Ecto neural progenitor cell (in vitro differentiated cells): ENCODE measurements around the gene SNRNP70.
A peak's percentile ranks its signal among the peaks of the same experiment; 100 is the strongest.

Experiments
- DNase-seq: peaks from one replicate; pipeline ENCODE4 v3.0.0-alpha.2; 2018; ENCODE audit warnings: low spot score

SNRNP70 gene

GRCh38 chr19:49102303-49102702 lies 17.1 kb downstream of the SNRNP70 start:
- no peak for DNase-seq

DNA sequence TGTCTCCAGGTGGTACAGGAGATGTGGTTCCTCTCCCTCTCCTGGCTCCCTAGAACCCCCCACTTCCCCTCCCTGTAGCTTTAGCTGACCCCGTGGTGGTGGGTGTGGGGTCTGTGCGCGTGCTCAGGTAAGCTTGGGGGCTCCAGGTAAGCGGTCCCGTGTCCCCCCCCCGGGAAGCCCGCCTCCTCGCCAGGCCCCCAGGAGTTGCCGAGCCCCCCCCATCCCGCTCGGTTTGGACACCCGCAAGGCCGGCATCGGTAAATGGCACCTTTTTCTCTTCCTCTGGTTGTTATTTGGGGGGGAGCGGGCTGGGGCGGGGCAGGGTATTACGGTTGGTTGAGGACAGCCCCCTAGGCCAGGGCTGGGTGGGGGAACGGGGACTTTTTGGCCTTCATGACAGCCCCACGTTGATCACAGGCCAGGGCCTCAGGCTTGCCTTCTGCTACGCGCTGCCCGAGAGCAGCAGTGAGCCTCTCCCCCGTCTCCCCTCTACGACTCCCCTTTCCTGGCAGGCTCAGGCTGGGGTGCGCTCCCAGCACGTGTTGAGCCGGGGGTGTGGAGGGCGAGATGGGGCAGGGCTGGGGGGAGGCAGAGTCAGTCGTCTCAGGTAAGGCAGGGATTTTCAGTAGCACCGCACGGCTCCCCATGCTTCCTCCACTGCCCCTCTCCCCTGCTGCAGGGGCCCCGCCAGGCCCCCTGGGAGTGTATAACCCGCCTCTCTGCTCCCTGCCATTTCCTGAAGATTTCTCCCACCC lies 18.3 kb downstream of the SNRNP70 start:
- no peak for DNase-seq

- no peak for DNase-seq
These were observed 19.1 kb downstream of the SNRNP70 start for GRCh38 chr19:49104229-49104864.

- DNase-seq: peak; percentile 74
These were observed 21.4 kb downstream of the SNRNP70 start for GRCh38 chr19:49106648-49107135.

GRCh38 chr19:49107625-49108459 lies 22.6 kb downstream of the SNRNP70 start:
- no peak for DNase-seq

- no peak for DNase-seq
These were observed 23.8 kb downstream of the SNRNP70 start for GRCh38 chr19:49109051-49109450.

DNA sequence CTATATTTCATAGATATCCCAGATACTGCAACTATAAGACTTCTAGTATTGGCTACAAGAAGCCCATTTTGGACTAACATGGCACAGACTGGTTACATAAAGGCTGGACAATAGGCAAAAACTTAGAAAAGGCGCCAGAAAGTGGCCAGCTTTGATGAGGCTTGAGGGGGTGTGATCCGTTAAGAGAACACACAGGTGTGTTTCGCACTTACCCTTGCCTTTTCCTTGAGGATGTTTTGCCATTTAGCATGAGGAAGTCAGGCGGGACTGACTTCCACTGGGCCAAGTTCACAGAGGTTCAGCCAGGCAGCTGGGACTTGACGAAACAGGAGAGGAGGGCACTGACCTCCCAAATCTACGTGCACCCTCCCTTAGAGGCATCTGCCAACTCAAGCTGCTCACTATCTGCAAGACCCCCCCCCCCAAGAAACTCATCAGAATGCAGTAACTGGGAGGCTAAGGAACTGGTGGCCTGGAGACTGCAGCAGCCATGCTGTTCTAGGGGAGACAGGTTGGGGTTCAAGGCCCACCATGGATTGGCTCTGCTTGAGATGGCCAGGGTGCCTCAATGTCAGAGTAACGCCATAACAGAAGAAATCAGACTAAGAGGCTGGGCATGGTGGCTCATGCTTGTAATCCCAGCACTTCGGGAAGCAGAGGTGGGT lies 24.4 kb downstream of the SNRNP70 start:
- no peak for DNase-seq

GRCh38 chr19:49110567-49110966 lies 25.3 kb downstream of the SNRNP70 start:
- DNase-seq: no peak

DNA sequence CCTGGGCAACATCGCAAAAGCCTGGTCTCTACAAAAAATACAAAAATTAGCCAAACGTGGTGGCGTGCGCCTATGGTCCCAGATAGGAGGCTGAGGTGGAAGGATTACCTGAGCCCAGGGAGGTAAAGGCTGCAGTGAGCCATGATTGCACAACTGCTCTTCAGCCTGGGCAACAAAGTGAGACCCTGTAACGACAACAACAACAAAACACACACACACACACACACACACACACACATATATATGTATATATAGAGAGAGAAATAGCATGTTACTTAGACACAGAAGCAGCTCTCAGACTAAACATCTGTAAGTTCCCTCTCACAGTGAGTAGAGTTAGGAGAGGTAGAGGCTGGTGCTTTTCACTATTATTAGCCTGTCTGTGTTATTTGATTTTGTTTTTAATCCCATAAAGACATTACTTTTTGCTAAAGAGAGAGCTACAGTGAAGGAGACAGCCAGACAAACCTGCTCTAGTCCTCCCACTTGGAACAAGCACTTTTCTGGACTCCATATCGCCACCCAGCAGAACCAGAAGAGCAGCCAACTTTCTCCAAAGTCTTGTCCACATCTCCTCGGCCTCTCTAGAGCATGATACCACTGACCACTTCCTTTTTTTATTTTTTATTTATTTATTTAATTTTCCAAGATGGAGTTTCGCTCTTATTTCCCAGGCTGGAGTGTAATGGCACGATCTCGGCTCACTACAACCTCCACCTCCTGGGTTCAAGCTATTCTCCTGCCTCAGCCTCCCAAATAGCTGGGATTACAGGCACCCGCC lies 26.2 kb downstream of the SNRNP70 start:
- DNase-seq: no peak

- no peak for DNase-seq
These were observed 28.7 kb downstream of the SNRNP70 start, which contains the start of gene LIN7B for GRCh38 chr19:49113762-49114629. LIN7B (plus strand) TSS chr19:49114370; CDS start chr19:49114405, 35 bp downstream.

- DNase-seq: peak; percentile 85
These were observed 29.5 kb downstream of the SNRNP70 start for GRCh38 chr19:49114630-49115363.

- no peak for DNase-seq
These were observed 31.3 kb downstream of the SNRNP70 start for GRCh38 chr19:49116544-49116943.

- no peak for DNase-seq
These were observed 32.7 kb downstream of the SNRNP70 start for GRCh38 chr19:49117677-49118564.

DNA sequence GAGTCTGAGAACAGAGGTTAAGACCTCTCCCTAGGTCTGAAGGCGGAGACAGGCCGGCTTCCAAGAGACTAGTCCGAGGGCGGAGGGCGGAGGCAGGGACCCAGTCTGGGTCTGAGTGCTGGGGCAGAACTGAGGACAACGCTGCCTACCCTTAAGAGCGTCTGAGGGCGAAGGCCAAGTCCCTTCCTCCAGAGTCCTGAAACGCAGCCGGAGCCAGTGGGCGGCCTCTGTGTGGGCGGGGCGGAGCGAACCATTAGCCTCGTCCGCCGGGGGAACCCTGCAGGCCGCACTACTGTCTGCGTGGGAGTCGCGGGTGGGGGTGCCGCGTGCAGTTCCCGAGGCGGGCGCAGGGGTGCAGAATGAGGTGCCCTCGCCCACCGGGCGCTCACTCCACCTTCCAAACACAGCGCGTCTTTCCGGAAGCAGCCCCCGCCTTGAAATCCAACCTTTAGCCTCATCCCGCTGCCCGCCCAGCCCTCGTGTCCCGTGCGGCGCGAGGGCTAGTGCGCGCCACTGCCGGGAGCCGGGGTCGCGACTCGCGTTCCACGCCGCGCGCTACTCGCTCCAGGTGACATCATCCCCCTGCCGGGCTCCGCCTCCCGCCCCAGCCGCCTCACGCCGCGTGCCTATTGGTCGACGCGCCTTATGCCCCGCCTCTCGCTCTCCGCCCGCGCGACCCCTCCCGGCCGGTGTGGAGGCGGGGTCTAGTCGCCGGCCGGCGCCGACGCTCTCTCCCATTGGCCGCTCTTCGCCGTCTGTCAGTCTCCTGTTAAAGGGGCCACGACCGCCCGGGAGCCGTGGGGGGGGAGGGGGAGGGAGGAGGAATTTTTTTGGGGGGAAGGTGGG lies 33.5 kb downstream of the SNRNP70 start, which contains the start of gene C19orf73:
Gene C19orf73 (minus strand): TSS at position 579 of the 846 bp plus-strand sequence. CDS start 121 bp downstream, at position 458.
- peak; percentile 95 for DNase-seq

DNA sequence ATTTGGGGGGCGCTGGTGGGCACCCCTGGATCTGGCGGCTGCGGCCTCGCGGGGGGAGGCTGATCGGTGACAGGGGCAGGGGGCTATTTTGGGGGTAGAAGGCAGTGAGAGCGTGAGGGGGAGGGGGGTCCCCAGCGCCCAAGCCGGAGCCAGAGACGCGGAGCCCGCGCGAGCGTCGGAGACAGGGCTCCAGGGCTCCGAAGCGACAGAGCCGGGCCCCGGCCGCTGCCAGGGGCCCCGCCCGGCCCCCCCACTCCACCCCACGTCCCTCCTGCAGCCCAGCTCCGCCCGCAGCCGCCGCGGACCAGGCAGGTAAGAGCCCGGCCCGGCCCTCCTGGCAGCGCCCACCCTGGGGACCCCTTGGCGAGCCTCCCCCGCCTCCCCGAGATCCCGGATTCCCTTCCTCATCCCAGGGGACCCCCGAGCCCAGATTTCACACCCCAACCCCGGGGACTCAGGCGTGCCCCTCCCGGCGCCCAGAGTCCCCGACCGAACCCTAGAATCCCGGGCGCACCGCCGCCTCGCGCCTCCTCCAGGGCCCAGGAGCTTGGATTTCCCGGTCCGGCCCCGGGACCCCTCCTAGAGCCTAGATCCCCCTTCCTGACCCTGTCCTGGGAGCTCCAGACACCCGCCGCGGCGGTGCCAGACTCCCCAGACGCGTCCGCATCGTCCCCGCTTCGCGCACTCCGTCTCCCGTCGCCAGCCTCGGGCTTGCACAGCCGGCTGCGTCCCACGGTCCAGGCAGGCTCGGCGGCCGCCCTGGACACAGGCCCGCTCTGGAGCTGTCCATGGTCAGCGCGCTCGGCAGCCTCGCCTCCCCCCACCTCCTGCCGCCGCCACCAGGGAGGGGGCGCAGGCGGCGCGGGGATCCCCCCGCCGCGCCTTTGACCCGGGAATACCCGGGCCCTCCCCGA lies 34.4 kb downstream of the SNRNP70 start, which contains the start of gene PPFIA3:
Gene PPFIA3 (plus strand): TSS at position 134 of the 914 bp plus-strand sequence. CDS start 8,330 bp downstream, outside the sequence.
- peak; percentile 81 for DNase-seq

GRCh38 chr19:49120325-49120683 lies 35.1 kb downstream of the SNRNP70 start:
- DNase-seq: no peak
